GM19467 (cell line): ENCODE data around the gene OSBP.
"Not testable (repeated sequence)": the region's sequence is repeated elsewhere in the genome, so short reads cannot be mapped to it uniquely, and the experiment has no call there.

ENCODE experiments used
- ATAC-seq: cut with Tn5 transposase; IDR thresholded peaks from one replicate; pipeline ENCODE4 v1.9.1; 2021; ENCODE audit warnings: mild to moderate bottlenecking, moderate library complexity; ENCODE audit not compliant: unreplicated experiment

Gene OSBP

GRCh38 chr11:59556115-59556916, 59.3 kb downstream of the OSBP start:
- ATAC-seq, result peak; percentile 30

DNA sequence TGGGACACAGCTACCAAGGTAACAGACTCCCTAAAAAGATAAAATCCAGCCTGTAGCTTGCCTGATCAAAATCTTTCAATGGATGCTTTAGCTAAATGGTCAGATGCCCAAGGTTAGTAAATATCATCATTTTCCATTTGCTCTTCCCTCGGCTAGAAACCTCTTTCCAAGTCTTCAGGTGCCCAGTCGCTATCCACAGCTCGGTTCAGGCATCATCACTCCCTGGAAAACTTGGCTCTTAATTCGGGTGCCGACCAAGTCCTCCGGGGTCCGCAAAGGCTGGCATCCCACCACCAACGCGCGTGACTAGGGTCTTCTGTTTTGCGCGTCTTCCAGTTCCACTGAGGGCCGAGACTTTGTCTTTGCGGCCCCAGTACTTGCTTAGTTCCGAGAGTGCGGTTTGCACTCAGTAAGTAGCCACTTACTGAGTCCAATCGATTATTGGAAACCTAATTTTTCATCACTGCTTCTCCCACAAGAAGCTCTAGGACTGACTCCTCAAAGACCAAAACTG, 59.9 kb downstream of the OSBP start:
- ATAC-seq, result no peak

DNA sequence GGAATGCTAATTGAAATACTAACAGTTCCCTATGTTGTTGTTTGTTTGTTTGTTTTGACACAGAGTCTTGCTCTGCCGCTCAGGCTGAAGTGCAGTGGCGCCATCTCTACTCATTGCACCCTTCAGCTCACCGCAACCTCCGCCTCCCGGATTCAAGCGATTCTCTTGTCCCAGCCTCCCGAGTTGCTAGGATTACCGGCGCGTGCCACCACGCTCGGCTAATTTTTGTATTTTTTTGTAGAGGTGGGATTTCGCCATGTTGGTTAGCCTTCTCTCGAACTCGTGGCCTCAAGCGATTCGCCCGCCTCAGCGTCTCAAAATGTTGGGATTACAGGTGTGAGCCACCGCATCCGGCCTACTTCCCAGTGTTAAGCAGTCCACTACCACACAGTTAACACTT, 62.3 kb downstream of the OSBP start:
- no peak for ATAC-seq

DNA sequence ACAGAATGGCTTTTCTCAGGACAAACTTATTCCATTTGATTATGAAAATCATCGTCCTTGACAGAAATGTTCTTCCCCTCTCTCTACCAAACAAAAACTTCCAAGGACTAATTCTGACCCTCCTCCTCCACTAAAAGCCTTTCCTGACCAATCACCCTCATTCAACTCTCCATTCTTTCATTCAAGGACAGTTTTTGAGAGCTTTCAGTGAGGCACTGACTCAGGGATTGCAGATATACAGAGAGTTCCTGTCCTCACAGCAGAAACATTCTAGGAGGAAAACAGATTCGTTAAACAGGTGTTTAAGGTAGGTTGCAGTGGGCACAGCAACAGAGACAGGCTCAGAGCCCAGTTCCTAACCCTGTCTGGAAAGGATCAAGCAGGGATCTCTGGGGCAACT, 62.7 kb downstream of the OSBP start:
- ATAC-seq, result no peak

GRCh38 chr11:59551659-59552521, 63.7 kb downstream of the OSBP start:
- no peak for ATAC-seq

DNA sequence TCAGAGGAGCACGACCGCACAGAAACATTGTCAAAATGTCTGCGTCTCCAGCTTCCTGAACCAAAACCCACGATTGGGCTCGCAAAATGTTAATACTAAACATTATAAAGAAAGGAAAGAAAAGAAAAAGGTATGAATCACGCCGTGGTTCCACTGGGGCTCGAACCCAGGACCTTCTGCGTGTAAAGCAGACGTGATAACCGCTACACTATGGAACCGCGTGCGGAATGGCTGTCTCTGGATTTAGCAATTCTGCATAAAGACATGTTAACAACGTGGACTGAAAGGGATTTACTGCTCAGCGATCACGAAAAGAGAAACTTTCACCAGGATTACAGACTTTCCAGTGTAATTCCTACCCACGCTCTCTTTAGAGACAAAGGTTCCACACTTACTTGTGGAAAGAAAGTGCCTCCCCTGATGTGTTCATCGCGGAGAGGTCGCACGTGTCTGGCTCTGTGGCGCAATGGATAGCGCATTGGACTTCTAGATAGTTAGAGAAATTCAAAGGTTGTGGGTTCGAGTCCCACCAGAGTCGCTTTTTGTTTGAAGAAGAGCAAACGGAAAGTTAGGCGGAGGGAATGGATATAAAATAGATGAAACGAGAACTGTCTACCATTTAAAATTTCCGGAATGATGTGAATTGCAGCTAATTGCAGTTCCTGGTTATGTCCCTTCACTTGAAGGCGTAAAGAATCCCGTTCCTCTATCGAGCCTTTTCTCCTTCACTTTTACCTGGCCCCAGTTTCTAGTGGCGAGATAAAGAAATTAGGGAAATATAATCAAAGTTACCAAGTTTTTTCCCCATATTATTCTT, 64.5 kb downstream of the OSBP start:
- peak; percentile 32 for ATAC-seq

DNA sequence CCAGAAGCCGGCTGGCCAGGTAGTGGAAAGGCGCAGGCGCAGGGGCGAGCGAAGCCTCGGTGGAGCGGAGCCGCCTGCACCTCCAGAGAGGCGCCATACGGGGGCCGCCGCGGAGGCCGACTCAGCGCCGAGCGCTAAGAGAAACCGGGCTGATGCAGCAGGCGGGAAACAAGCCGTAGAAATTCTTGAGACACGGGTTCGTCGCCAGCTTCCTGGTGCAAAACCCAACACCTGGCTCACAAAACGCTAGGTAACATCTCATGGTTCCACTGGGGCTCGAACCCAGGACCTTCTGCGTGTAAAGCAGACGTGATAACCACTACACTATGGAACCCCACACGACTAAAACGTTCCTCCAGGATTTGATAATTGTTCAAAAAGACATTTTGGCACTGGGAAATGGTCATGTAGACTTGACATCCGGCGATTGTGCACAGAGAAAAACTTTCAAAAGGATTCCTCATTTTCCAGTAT, 65.2 kb downstream of the OSBP start:
- peak; percentile 89 for ATAC-seq

DNA sequence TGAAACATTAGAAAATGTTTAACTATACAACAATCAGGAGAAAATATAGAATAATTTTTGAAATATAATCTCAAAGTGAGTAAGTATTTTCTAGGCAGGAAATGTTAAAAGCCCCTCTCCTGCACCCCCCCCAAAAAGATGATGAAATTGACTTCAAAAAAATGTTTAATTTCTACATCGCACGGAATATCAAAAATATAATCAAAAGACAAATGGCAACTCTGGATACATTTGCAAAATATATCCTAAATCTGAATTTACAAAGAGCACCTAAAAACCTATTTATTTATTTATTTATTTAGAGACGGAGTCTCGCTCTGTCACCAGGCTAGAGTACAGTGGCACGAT, 67.3 kb downstream of the OSBP start:
- ATAC-seq, result no peak

- ATAC-seq, result not testable (repeated sequence)
These were observed 67.8 kb downstream of the OSBP start for GRCh38 chr11:59547605-59548308.

- no peak for ATAC-seq
These were observed 70.2 kb downstream of the OSBP start for GRCh38 chr11:59545179-59546020.

DNA sequence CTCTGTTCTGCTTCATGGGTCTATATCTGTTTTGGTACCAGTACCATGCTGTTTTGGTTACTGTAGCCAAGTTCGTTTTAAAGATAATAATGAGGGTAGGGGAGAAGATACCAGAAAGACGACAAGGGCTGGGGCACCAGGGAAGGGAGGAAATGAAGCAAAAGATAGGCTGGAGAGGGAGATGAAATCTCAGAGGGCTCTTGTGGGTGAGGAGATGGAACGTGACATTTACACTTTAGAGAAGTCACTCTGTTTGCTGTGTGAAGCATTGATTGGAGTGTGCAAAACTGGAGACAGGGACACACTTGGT, 70.8 kb downstream of the OSBP start:
- ATAC-seq, result no peak

- ATAC-seq, result not testable (repeated sequence)
These were observed 71.9 kb downstream of the OSBP start for GRCh38 chr11:59543713-59544112.

DNA sequence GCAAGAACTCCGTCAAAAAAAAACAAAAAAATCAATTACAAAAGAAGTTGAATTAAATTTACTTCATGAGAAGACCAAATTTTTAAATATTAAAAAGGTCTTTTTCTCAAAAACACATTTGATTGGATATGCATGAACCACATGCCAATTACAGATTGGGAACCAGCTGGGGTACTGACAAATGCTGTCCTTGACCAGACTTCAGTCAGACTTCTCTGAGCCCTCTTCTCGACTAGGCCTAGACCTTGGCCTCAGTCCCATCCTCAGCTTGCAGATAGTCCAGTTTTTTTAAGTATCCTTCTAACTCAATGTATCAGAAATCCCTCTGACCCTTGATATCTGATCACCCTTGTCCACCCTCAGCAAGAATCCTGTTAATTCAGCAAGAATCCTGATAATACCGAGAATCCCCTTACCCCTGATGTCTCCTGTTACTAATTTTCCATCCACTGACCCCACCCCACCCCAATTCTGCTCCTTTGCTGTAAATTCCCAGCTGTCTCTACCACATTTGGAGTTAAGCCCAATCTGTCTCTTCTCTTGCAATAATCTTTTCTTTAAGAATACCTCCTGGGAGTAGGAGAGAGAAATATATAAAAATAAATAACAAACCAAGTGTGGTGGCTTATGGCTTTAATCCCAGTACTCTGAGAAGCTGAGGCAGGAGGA, 73.3 kb downstream of the OSBP start:
- ATAC-seq, result no peak

DNA sequence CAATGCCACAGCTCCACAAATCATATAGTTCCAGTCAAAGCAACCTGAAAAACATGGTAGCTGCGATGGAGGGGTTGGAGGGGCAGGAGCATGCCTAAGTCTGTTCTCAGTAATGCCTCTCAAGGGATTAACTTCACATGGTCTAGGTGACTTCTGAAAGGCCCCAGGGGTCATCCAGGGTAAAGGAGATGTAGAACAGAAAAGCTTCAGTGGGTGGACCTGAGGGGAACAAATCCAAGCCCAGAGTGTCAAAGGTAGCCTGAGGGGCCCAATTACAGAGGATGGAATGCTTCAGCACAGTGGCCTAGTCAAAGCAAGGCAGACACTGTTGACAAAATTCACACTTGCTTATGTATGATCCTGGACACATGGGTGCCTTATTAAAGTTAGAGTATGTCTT, 80.9 kb downstream of the OSBP start:
- ATAC-seq, result no peak

DNA sequence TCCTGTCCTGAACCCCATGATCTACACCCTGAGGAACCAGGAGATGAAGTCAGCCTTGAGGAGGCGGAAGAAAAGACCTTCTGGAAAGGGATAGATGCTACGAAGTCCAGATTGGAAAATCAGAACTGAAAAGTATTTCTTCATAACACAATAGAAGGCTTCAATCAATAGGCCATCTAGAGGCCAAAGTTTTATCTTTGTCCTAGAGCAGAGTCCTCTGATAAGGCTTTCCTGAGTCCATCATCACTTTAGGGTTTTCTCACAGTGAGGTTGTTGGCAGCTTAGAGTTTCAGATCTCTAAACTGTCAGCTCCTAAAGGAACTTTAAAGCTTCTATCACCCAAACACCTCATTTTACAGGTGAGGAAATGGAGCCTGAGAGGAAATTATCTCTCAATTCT, 83.0 kb downstream of the OSBP start:
- no peak for ATAC-seq

- ATAC-seq, result no peak
These were observed 86.9 kb downstream of the OSBP start for GRCh38 chr11:59528711-59529110.
